H1 (cell line): Measurements from ENCODE around the gene TXNRD2. TPM values are rescaled to one million over a fixed set of nuclear protein-coding genes. Genes with fewer than 3 reads are reported as not detected.

Source experiments
- CBX8 ChIP-seq: fragments of 300-800, 300-1000 bp; sonication (generic); IDR thresholded peaks from 2 replicates; pipeline ENCODE4 v1.7.1; 2016; ENCODE audit warnings: low read depth, low read length, borderline replicate concordance
- CREB1 ChIP-seq: IDR thresholded peaks from 2 replicates; pipeline ENCODE4 v1.6.1; 2012; ENCODE audit warnings: inconsistent platforms
- CTBP2 ChIP-seq: IDR thresholded peaks from 2 replicates; pipeline ENCODE4 v1.7.0; 2011; ENCODE audit warnings: borderline replicate concordance, mild to moderate bottlenecking, moderate library complexity, mixed read lengths, low read length; ENCODE audit not compliant: insufficient read depth, insufficient read length
- EGR1 ChIP-seq: IDR thresholded peaks from 2 replicates; pipeline ENCODE4 v1.6.1; 2011; ENCODE audit warnings: low read depth, low read length, borderline replicate concordance
- KDM4A ChIP-seq: IDR thresholded peaks from one replicate; pipeline ENCODE4 v1.7.1; 2012; ENCODE audit warnings: low read depth, mild to moderate bottlenecking, moderate library complexity, low read length, inconsistent platforms; ENCODE audit not compliant: severe bottlenecking
- PHF8 ChIP-seq: fragments of 200-600 bp; sonication (generic); conservative IDR thresholded peaks from 2 replicates; pipeline ENCODE4 v1.7.1; 2012; ENCODE audit warnings: low read depth, mild to moderate bottlenecking, inconsistent platforms, low read length, moderate library complexity
- RAD21 ChIP-seq, 2 experiments: IDR thresholded peaks in 1 of 2; conservative IDR thresholded peaks in 1 of 2; 2 replicates each; pipeline ENCODE4 v1.6.1; 2011; ENCODE audit warnings: low read depth in 2 of 2, low read length in 2 of 2, improper control_type of control experiment in 1 of 2, inconsistent platforms in 1 of 2, mild to moderate bottlenecking in 1 of 2, moderate library complexity in 1 of 2
- SIX5 ChIP-seq: IDR thresholded peaks from 2 replicates; pipeline ENCODE4 v1.6.1; 2011; ENCODE audit warnings: mild to moderate bottlenecking, low read depth, low read length
- SP2 ChIP-seq: IDR thresholded peaks from 2 replicates; pipeline ENCODE4 v1.6.1; 2012; ENCODE audit warnings: mild to moderate bottlenecking, low read length, inconsistent platforms
- polyA plus RNA-seq, 7 experiments: library from polyadenylated mRNA; depleted of rRNA in 3 of 7; stranded (reverse) in 5 of 7; unstranded in 2 of 7; fragments of >200 nt in 5 of 7; fragments of 200-250 nt in 2 of 7; gene quantifications; 1 replicate in 5 of 7; 2 replicates in 1 of 7; 4 replicates in 1 of 7; pipeline versions ENCODE4 v1.2.1 to v1.2.3, GENCODE V29; 2011 to 2013; ENCODE audit warnings: missing spikeins in 2 of 7, mixed read lengths in 2 of 7
- total RNA-seq: library from RNA; stranded (reverse); fragmentation: NEBNext Ultra II Directional; extraction: Animal tissue kit (Norgen Biotek cat#: 25700); gene quantifications from 2 replicates; pipeline ENCODE4 v1.2.1, GENCODE V29; 2021
- TF ChIP-seq, protein P1 (sequence below): IDR thresholded peaks from 2 replicates; pipeline ENCODE4 v1.6.1; 2011; ENCODE audit warnings: low read length, improper control_type of control experiment
- TF ChIP-seq, protein P2 (sequence below): IDR thresholded peaks from 2 replicates; pipeline ENCODE4 v1.6.1; 2011; ENCODE audit warnings: low read depth, mild to moderate bottlenecking, low read length; ENCODE audit not compliant: insufficient read depth

The TXNRD2 gene
- total and polyA plus RNA-seq, 2 of the 8 experiments (the other 6 are each of a cell fraction or from before 2014, with no cell fraction given) = 14.8 to 21.9 TPM

DNA sequence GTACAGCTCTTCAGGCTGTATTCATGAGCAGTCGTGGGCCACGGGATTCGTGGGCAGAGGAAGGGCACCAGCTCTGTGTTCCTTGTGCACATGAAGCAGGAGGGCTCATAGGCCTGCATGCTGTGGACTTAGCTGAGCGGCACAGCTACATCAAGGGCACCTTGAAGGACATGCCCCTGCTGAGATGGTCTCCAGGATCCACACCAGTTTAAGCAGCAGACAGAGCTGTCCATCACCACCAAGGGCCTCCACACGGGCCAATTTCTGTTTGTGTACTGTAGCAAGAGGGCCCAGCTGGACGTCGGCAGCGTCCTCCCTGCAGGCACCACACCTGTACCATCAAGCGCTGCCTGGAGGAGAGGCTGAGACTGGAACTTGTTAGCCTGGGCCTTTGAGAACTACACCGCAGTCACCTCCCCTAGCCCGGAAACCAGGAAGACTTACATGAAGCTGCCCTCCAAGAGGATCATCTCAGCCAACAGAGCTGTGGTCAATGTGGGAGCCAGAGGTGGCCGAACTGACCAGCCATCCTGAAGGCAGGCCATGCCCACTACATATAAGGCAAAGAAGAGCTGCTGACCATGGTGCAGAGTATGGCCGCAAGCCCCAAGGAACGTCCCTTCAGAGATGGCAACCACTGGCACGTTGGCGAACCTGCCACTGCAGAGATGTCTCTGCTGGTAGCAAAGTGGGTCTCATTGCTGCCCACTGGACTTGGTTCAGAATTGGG lies 54.2 kb downstream of the TXNRD2 start (continued):
- TF ChIP-seq CBX8 = no peak
- TF ChIP-seq PHF8 = no peak
- no peak for TF ChIP-seq CREB1
- TF ChIP-seq RAD21 (IDR thresholded peaks at IDR 0.05 in 1 of 2, conservative IDR thresholded peaks at IDR 0.05 in 1 of 2; ENCODE audit: low read depth in 2 of 2, low read length in 2 of 2) = no peak
- TF ChIP-seq SIX5 = no peak
- TF ChIP-seq, protein P1, sequence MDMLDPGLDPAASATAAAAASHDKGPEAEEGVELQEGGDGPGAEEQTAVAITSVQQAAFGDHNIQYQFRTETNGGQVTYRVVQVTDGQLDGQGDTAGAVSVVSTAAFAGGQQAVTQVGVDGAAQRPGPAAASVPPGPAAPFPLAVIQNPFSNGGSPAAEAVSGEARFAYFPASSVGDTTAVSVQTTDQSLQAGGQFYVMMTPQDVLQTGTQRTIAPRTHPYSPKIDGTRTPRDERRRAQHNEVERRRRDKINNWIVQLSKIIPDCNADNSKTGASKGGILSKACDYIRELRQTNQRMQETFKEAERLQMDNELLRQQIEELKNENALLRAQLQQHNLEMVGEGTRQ = no peak
- no peak for TF ChIP-seq CTBP2
- TF ChIP-seq EGR1 = no peak
- TF ChIP-seq, protein P2, sequence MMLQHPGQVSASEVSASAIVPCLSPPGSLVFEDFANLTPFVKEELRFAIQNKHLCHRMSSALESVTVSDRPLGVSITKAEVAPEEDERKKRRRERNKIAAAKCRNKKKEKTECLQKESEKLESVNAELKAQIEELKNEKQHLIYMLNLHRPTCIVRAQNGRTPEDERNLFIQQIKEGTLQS = no peak
- no peak for TF ChIP-seq KDM4A
- TF ChIP-seq SP2 = no peak
